Stimulated activated CD4-positive, alpha-beta T cell treated with anti-CD3 and anti-CD28 coated beads, Interleukin-2, amount 100 ng/mL, for 4 hours (primary cell): Measurements from ENCODE around the gene OR4C11.

ENCODE experiments used
- DNase-seq: peaks from one replicate; pipeline ENCODE4 v3.0.0-alpha.2; 2020; ENCODE audit warnings: low read depth

OR4C11 gene, protein sequence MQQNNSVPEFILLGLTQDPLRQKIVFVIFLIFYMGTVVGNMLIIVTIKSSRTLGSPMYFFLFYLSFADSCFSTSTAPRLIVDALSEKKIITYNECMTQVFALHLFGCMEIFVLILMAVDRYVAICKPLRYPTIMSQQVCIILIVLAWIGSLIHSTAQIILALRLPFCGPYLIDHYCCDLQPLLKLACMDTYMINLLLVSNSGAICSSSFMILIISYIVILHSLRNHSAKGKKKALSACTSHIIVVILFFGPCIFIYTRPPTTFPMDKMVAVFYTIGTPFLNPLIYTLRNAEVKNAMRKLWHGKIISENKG

DNA sequence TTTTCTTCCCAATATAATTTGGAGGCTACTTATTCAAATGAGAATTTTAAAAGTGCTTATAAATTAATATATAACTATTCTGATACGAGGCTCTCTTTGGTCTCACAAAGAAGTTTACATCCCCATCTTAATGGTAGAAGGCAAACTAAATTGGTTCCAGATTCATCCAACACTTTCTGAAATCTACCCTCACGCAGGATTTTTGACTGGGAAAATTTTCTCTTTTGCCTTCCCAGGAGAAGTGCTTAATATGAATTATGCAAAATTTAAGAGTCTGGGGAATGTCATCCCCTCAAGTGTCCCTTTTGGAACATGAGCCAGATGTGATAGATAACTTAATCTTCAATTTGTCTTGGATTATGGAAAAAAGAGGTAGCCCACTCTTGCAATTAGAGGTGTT, at the start of gene OR4C11:
Gene OR4C11, minus strand, starts transcription at position 101 of the 400 bp plus-strand sequence. CDS start 3,272 bp downstream, outside the sequence.
- DNase-seq = no peak

DNA sequence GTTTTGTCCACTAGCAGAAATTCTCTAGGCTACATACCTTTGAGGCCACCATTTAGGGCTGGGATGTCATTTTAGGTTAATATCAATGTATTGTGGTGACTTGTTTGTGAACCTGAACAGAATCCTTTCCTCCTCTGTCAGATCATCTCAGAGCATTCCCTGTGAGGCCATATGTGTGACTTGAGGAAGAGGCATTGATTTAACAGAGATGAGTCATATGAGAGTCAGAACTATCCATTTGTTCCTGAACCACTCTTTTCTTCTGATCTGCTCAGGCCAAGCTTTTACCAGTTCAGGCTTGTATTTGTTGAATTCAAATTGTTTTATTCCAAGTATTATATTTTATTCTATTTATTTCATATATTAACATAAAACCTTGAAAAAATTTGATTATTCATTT, 47.7 kb upstream of the OR4C11 start:
- DNase-seq = no peak

DNA sequence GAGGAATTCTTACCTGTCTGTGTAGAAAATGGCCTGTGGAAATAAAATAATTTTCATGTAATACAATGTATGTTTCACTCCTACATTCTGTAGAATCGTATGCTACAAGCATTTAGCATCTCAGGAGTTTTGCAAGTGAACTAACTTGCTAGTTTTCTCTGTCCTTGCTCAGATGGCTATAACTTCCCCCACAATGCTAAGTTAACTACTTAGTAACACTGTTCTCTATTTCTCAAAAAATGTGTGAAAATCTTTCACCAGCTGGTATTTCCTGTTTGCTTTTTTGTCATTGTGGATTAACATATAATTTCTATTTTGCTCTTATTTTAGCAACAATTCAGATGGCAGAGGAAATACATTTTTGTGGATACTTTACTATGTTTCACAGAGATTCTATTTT, 45.1 kb upstream of the OR4C11 start:
- no peak for DNase-seq

DNA sequence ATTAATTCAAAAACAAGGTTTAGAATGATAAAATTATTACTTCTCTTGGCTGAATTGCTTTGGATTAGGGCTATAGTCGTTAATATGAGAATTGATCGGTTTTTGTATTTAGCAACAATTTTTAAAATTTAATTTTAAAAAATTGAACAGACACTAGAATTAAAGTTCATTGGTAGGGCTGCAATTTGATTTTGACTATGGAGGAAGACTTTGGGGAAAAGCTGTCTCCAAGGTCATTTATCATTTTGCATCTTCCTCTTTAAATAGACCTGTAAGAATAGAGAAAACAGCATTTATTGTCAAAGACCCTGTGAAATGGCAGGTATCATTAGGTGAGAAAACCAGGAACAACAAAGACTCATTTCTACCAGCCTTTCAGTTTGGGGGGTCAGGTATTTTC, 40.6 kb upstream of the OR4C11 start, which contains the start of gene OR4S2:
Gene OR4S2, plus strand, starts transcription at position 301 of the 400 bp plus-strand sequence. CDS start 2,577 bp downstream, outside the sequence.
- no peak for DNase-seq

DNA sequence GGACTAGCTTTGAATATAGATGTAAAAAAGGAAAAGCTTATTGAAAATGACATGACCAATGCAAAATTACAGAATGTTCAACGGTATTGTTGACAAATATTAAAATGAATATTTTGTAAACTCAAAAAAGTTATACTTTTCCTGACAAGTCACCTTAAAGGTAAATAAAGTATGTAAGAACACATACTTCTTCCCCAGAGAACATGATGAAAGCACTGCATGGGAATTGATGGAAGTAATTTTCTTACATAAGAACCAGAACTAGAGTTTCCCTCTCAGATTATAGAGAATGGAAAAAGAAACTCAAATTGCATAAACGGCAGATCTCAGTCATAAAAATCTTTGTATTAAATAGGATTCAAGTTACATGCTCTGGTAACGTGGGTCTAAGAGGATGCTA, 27.4 kb upstream of the OR4C11 start, which contains the start of gene OR4P4:
Gene OR4P4, plus strand, starts transcription at position 301 of the 400 bp plus-strand sequence.
- DNase-seq = no peak

DNA sequence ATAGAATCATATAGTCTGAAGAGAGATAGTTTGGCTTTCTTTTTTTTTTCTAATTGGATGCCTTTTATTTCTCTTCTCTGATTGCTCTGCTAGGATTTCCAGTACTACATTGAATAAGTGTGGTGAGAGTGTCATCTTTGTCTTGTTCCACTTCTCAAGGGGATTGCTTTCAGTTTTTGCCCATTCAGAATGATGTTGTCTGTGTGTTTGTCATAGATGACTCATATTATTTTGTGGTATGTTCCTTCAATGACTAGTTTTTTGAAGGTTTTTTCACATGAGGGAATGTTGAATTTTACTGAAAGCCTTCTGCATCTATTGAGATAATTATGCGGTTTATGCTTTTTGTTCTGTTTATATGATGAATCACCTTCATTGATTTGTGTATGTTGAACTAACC, 17.1 kb upstream of the OR4C11 start:
- DNase-seq = no peak

DNA sequence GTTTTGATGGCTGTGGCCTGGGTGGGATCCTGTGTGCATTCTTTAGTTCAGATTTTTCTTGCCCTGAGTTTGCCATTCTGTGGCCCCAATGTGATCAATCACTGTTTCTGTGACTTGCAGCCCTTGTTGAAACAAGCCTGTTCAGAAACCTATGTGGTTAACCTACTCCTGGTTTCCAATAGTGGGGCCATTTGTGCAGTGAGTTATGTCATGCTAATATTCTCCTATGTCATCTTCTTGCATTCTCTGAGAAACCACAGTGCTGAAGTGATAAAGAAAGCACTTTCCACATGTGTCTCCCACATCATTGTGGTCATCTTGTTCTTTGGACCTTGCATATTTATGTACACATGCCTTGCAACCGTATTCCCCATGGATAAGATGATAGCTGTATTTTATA, 34.9 kb downstream of the OR4C11 start:
- no peak for DNase-seq

DNA sequence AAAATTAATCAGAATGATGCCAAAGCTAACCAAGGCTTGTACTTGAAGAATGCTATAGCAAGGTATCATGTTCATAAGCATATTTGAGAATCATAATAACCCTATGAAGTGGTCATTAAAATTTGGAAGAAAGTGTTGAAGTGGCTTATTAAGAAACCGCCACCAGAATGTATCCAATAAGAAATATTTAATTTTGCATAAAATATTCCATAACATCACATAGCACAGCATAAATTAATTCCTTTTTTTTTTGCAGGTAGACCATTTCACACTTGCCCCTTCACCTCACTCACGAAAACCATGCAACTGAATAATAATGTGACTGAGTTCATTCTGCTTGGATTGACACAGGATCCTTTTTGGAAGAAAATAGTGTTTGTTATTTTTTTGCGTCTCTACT, 35.6 kb downstream of the OR4C11 start, which contains the start of gene OR4C16:
Gene OR4C16, plus strand, starts transcription at position 301 of the 400 bp plus-strand sequence. Its CDS starts 0 bp downstream, at position 301.
- DNase-seq = no peak

DNA sequence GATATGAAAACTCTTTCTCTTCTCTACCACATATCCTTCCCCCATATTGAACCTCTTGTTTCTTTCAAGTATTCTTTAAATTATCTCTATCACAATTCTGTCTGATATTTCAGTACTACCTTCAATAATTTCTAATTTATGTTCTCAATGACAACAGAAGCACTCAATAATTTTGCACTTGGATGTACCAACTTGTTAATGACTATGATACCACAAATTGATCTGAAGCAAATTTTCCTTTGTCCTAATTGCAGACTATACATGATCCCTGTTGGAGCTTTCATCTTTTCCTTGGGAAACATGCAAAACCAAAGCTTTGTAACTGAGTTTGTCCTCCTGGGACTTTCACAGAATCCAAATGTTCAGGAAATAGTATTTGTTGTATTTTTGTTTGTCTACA, 53.3 kb downstream of the OR4C11 start, which contains the start of gene OR4C15:
Gene OR4C15, plus strand, starts transcription at position 301 of the 400 bp plus-strand sequence. Its CDS starts 0 bp downstream, at position 301.
- no peak for DNase-seq
